Right atrium auricular region (tissue), 2 donors: ENCODE data around the gene RASGRF2. TPM values are rescaled to one million over a fixed set of nuclear protein-coding genes. Genes with fewer than 3 reads are reported as not detected.

Source experiments
- DNase-seq: peaks from one replicate; pipeline ENCODE4 v3.0.0-alpha.2; 2019; ENCODE audit warnings: low spot score
- H3K27ac ChIP-seq, 2 donors: fragments of 200-600 bp; sonication (generic); 1 replicate in 1 of 2; 2 replicates in 1 of 2; pipeline ENCODE4 v1.5.1; 2016 to 2019
- H3K27me3 ChIP-seq, 2 donors: fragments of 200-600 bp; sonication (generic); one replicate each; pipeline versions ENCODE4 v1.5.1 to v1.6.0; 2017 to 2019
- H3K36me3 ChIP-seq: fragments of 200-600 bp; sonication (generic); one replicate; pipeline ENCODE4 v1.5.1; 2016
- H3K4me1 ChIP-seq, 2 donors: fragments of 200-600 bp; sonication (generic); one replicate each; pipeline versions ENCODE4 v1.5.1 to v1.6.0; 2017 to 2019
- H3K4me3 ChIP-seq, 2 donors: fragments of 200-600 bp; sonication (generic); 1 replicate in 1 of 2; 2 replicates in 1 of 2; pipeline ENCODE4 v1.5.1; 2017 to 2019; ENCODE audit warnings: mild to moderate bottlenecking in 1 of 2, moderate library complexity in 1 of 2
- H3K9me3 ChIP-seq, 2 donors: fragments of 200-600 bp; sonication (generic); one replicate each; pipeline ENCODE4 v1.5.1; 2019
- total RNA-seq, 2 donors: library from RNA; depleted of rRNA; stranded (reverse); fragments of >200 nt; gene quantifications; one replicate each; pipeline ENCODE4 v1.1.0, GENCODE V29; 2016
- TF ChIP-seq, protein P1 (sequence below), 2 donors: fragments of 200-600 bp; sonication (generic); IDR thresholded peaks; one replicate each; pipeline ENCODE4 v1.5.1; 2019; ENCODE audit warnings: antibody characterized with exemption in 2 of 2

Gene RASGRF2
- total RNA-seq, 2 donors from 2014 or later = 3.5 to 6.3 TPM

DNA sequence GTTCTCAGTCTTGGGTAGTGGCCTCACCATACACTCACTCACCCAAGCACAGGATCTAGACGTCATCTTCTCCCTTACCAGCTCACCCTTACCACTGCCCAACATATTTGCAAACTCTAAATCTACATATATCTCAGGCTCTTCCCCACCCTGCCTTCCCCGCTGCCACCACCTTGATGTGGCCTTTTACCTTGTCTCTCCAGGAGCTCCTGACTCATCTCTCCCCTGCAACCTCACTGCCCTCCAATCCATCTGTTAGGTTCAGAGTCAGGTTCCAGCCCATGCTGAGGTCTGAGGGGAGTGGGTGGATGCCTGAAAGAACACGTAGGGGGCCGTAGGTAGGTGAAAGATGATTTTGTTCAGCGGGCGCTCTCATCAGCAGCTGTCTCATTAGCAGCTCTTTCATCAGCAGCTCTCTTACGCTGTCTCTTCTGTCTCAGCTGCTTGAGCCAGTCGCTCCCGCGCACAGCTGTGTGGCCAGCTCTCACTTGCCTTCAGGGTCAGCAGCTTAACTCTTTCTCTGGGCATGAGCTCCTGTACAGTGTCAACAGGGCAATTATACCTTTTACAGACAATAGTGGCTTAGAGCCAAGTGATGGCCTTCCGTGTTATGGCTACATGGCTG lies 249.8 kb downstream of the RASGRF2 start:
- TF ChIP-seq, protein P1, sequence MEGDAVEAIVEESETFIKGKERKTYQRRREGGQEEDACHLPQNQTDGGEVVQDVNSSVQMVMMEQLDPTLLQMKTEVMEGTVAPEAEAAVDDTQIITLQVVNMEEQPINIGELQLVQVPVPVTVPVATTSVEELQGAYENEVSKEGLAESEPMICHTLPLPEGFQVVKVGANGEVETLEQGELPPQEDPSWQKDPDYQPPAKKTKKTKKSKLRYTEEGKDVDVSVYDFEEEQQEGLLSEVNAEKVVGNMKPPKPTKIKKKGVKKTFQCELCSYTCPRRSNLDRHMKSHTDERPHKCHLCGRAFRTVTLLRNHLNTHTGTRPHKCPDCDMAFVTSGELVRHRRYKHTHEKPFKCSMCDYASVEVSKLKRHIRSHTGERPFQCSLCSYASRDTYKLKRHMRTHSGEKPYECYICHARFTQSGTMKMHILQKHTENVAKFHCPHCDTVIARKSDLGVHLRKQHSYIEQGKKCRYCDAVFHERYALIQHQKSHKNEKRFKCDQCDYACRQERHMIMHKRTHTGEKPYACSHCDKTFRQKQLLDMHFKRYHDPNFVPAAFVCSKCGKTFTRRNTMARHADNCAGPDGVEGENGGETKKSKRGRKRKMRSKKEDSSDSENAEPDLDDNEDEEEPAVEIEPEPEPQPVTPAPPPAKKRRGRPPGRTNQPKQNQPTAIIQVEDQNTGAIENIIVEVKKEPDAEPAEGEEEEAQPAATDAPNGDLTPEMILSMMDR (IDR thresholded peaks at IDR 0.05) = no peak

DNA sequence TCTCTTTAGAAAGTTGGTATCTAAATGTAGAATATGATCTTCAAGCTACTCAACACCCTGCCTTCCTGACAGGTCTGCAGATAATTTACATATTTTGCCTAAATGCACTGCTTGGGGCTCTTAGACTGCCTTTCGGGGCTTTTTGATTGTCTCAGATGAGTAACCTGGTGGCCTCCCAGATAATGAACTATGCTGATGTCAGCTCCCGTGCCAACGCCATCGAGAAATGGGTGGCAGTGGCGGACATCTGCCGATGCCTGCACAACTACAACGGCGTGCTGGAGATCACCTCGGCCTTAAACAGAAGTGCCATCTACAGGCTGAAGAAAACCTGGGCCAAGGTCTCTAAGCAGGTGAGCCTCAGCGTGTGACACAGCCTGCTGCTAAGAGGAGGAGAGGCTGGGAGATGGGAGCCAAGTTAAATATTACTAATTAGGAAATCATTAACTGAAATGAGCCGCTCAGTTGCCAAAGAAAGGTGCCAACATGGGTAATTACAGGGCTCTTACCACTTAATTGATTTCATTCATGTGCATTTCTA lies 252.1 kb downstream of the RASGRF2 start:
- H3K27me3 ChIP-seq = no peaks in the 10 kb centered on the region
- H3K36me3 ChIP-seq = no peaks in the 10 kb centered on the region
- H3K9me3 ChIP-seq = no peaks in the 10 kb centered on the region
- TF ChIP-seq, protein P1 (IDR thresholded peaks at IDR 0.05) = no peak
- no peak overlapping the region for H3K27ac ChIP-seq
- no peak for DNase-seq
- H3K4me1 ChIP-seq = no peaks in the 10 kb centered on the region
- no peak overlapping the region for H3K4me3 ChIP-seq

More for the DNA sequence above, 249.8 kb downstream of the RASGRF2 start:
- H3K36me3 ChIP-seq = no peaks in the 10 kb centered on the region
- H3K27me3 ChIP-seq = no peaks in the 10 kb centered on the region
- no peaks in the 10 kb centered on the region for H3K9me3 ChIP-seq
- no peak for DNase-seq
- no peak overlapping the region for H3K4me3 ChIP-seq
- no peak overlapping the region for H3K27ac ChIP-seq
- no peaks in the 10 kb centered on the region for H3K4me1 ChIP-seq

DNA sequence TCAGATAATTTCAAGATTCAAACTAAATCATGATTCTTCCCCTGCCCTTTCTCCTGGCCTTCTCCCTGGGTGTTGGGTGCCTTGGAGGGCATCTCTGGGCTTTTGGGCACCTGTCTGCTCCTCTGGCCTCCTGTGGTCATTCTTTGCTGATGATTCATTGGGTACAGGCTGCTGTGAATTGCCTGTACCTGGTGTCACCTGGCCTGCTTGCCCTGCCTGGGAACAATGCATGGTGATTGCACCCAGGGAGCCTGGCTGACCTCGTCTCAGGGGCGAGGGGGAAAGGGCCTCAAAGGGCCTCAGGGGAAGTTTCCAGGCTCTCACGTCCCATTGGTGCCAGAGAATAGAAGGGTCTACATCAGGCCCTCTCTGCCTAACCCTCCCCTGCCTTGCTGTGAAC lies 252.9 kb downstream of the RASGRF2 start:
- H3K27me3 ChIP-seq = no peaks in the 10 kb centered on the region
- TF ChIP-seq, protein P1 (IDR thresholded peaks at IDR 0.05) = no peak
- no peak overlapping the region for H3K27ac ChIP-seq
- no peak for DNase-seq
- no peak overlapping the region for H3K4me3 ChIP-seq
- H3K4me1 ChIP-seq = no peaks in the 10 kb centered on the region
- H3K9me3 ChIP-seq = no peaks in the 10 kb centered on the region
- no peaks in the 10 kb centered on the region for H3K36me3 ChIP-seq

- Histone ChIP-seq H3K27me3 (no peaks in the 10 kb centered on the region), H3K9me3 (no peaks in the 10 kb centered on the region), H3K36me3 (no peaks in the 10 kb centered on the region), H3K27ac (no peak overlapping the region), H3K4me3 (no peak overlapping the region), H3K4me1 (no peaks in the 10 kb centered on the region)
- TF ChIP-seq, protein P1 (IDR thresholded peaks at IDR 0.05) = no peak
- no peak for DNase-seq
Measured at GRCh38 chr5:81214848-81215247, 254.7 kb downstream of the RASGRF2 start.

DNA sequence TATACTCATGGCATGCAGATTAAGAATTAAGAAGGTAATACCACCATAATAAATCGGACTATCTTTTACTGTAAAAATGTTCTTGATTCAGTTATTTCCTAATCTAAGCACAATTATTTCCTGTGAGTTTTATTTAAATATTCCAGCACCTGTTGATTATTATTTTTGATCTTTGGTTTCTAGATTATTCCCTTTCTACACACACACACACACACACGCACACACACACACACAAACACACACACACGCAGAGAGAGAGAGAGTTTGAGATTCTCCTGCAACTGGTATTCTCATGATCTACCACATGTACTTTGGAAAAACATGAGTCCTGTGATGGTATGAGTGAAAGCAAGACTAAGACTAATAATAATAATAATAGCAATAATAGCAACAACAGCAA lies 256.0 kb downstream of the RASGRF2 start:
- no peak overlapping the region for H3K4me3 ChIP-seq
- H3K27ac ChIP-seq = no peak overlapping the region
- no peak for DNase-seq
- TF ChIP-seq, protein P1 (IDR thresholded peaks at IDR 0.05) = no peak
- no peaks in the 10 kb centered on the region for H3K36me3 ChIP-seq
- H3K27me3 ChIP-seq = no peaks in the 10 kb centered on the region
- no peaks in the 10 kb centered on the region for H3K4me1 ChIP-seq
- H3K9me3 ChIP-seq = no peaks in the 10 kb centered on the region

GRCh38 chr5:81219389-81219788 lies 259.2 kb downstream of the RASGRF2 start:
- H3K27ac ChIP-seq = no peak overlapping the region
- no peaks in the 10 kb centered on the region for H3K27me3 ChIP-seq
- H3K36me3 ChIP-seq = no peaks in the 10 kb centered on the region
- H3K9me3 ChIP-seq = no peaks in the 10 kb centered on the region
- H3K4me3 ChIP-seq = no peak overlapping the region
- TF ChIP-seq, protein P1 (IDR thresholded peaks at IDR 0.05) = no peak
- no peaks in the 10 kb centered on the region for H3K4me1 ChIP-seq
- no peak for DNase-seq
